ENCODE data around the gene FERMT2. TPM values are rescaled to one million over a fixed set of nuclear protein-coding genes. Genes with fewer than 3 reads are reported as not detected.
A peak's percentile ranks its signal among the peaks of the same experiment; 100 is the strongest.

The FERMT2 gene
- total and polyA plus RNA-seq, 2 experiments from 2014 or later: 68.8 to 79.8 TPM

GRCh38 chr14:52853522-52853854, 97.4 kb downstream of the FERMT2 start:
- peaks cover 11% of the 10 kb centered on the region for H3K4me1 ChIP-seq (ENCODE audit: low read depth)
- peaks cover 6% of the 10 kb centered on the region for H3K36me3 ChIP-seq
- no peaks in the 10 kb centered on the region for H3K27me3 ChIP-seq
- H3K4me3 ChIP-seq: no peak overlapping the region
- no peaks in the 10 kb centered on the region for H3K9me3 ChIP-seq (ENCODE audit: low read depth)
- H3K27ac ChIP-seq: peak overlapping the region; percentile 46
- DNase-seq (ENCODE audit: low read depth in 1 of 2, low spot score in 1 of 2): no peak
- TF ChIP-seq CTCF (IDR thresholded peaks at IDR 0.05; ENCODE audit: low read depth, low read length): no peak

GRCh38 chr14:52852810-52853521, 97.9 kb downstream of the FERMT2 start:
- peaks cover 1% of the 10 kb centered on the region for H3K36me3 ChIP-seq
- no peaks in the 10 kb centered on the region for H3K9me3 ChIP-seq (ENCODE audit: low read depth)
- H3K4me3 ChIP-seq: no peak overlapping the region
- H3K27ac ChIP-seq: peak overlapping the region; percentile 46
- peaks cover 11% of the 10 kb centered on the region for H3K4me1 ChIP-seq (ENCODE audit: low read depth)
- DNase-seq (ENCODE audit: low read depth in 1 of 2, low spot score in 1 of 2): peak in 1 of 2 donors; percentile 52
- TF ChIP-seq CTCF (IDR thresholded peaks at IDR 0.05; ENCODE audit: low read depth, low read length): no peak
- H3K27me3 ChIP-seq: no peaks in the 10 kb centered on the region

- Histone ChIP-seq H3K9me3 (ENCODE audit: low read depth) (no peaks in the 10 kb centered on the region), H3K27me3 (no peaks in the 10 kb centered on the region), H3K27ac (no peak overlapping the region), H3K4me3 (no peak overlapping the region), H3K36me3 (no peaks in the 10 kb centered on the region), H3K4me1 (ENCODE audit: low read depth) (peaks cover 17% of the 10 kb centered on the region)
- TF ChIP-seq CTCF (IDR thresholded peaks at IDR 0.05; ENCODE audit: low read depth, low read length): no peak
- DNase-seq (ENCODE audit: low read depth in 1 of 2, low spot score in 1 of 2): no peak
Measured at GRCh38 chr14:52850451-52850909, 100.4 kb downstream of the FERMT2 start.

GRCh38 chr14:52848626-52849025, 102.2 kb downstream of the FERMT2 start:
- no peaks in the 10 kb centered on the region for H3K36me3 ChIP-seq
- no peak overlapping the region for H3K4me3 ChIP-seq
- H3K4me1 ChIP-seq (ENCODE audit: low read depth): peaks cover 23% of the 10 kb centered on the region
- no peak overlapping the region for H3K27ac ChIP-seq
- no peaks in the 10 kb centered on the region for H3K9me3 ChIP-seq (ENCODE audit: low read depth)
- no peak for TF ChIP-seq CTCF (IDR thresholded peaks at IDR 0.05; ENCODE audit: low read depth, low read length)
- no peak for DNase-seq (ENCODE audit: low read depth in 1 of 2, low spot score in 1 of 2)
- H3K27me3 ChIP-seq: no peaks in the 10 kb centered on the region

GRCh38 chr14:52846591-52846990, 104.3 kb downstream of the FERMT2 start:
- no peaks in the 10 kb centered on the region for H3K27me3 ChIP-seq
- peaks cover 12% of the 10 kb centered on the region for H3K4me1 ChIP-seq (ENCODE audit: low read depth)
- no peaks in the 10 kb centered on the region for H3K36me3 ChIP-seq
- H3K9me3 ChIP-seq (ENCODE audit: low read depth): no peaks in the 10 kb centered on the region
- H3K27ac ChIP-seq: no peak overlapping the region
- H3K4me3 ChIP-seq: no peak overlapping the region
- no peak for TF ChIP-seq CTCF (IDR thresholded peaks at IDR 0.05; ENCODE audit: low read depth, low read length)
- DNase-seq (ENCODE audit: low read depth in 1 of 2, low spot score in 1 of 2): no peak

Data from cardiac muscle cell (in vitro differentiated cells and primary cell).